Esophagus muscularis mucosa (tissue), 4 donors: ENCODE measurements around the gene PNMA8C.
"Not testable (repeated sequence)": the region's sequence is repeated elsewhere in the genome, so short reads cannot be mapped to it uniquely, and the experiment has no call there.

Source experiments
- CTCF ChIP-seq, 3 experiments: fragments of 200-600 bp in 2 of 3; fragments of 450-650 bp in 1 of 3; sonication (generic) in 2 of 3; IDR thresholded peaks; one replicate each; pipeline ENCODE4 v1.5.1; 2017 to 2019; ENCODE audit warnings: antibody characterized with exemption in 3 of 3, mild to moderate bottlenecking in 2 of 3, moderate library complexity in 1 of 3
- EP300 ChIP-seq: sonication (generic); formaldehyde crosslinking; IDR thresholded peaks from one replicate; pipeline ENCODE4 v1.6.1; 2017; ENCODE audit warnings: antibody characterized with exemption
- POLR2A ChIP-seq: fragments of 450-650 bp; IDR thresholded peaks from one replicate; pipeline ENCODE4 v1.6.1; 2017; ENCODE audit warnings: antibody characterized with exemption, moderate library complexity, mild to moderate bottlenecking, low read depth

- not testable (repeated sequence) for TF ChIP-seq POLR2A; CTCF (IDR thresholded peaks at IDR 0.05); EP300
These were observed 7.0 kb upstream of the PNMA8C start for GRCh38 chr19:46435689-46436088.
